IPS-15b (cell line): Measurements from ENCODE around the gene NUP98.

ENCODE experiments used
- H3K27me3 ChIP-seq: one replicate; pipeline ENCODE4 v1.6.1; 2013; ENCODE audit warnings: low read length; ENCODE audit not compliant: control insufficient read depth, insufficient read depth
- H3K36me3 ChIP-seq: one replicate; pipeline ENCODE4 v1.6.1; 2013; ENCODE audit warnings: low read length; ENCODE audit not compliant: control insufficient read depth, insufficient read depth
- H3K4me1 ChIP-seq: one replicate; pipeline ENCODE4 v1.6.1; 2013; ENCODE audit warnings: mild to moderate bottlenecking, low read length; ENCODE audit not compliant: control insufficient read depth, insufficient read depth
- H3K4me3 ChIP-seq: one replicate; pipeline ENCODE4 v1.5.1; 2013; ENCODE audit warnings: low read depth, low read length
- H3K9ac ChIP-seq: one replicate; pipeline ENCODE4 v1.6.1; 2013; ENCODE audit warnings: low read depth, mild to moderate bottlenecking, low read length
- H3K9me3 ChIP-seq: one replicate; pipeline ENCODE4 v1.6.1; 2013; ENCODE audit warnings: mild to moderate bottlenecking, low read length; ENCODE audit not compliant: control insufficient read depth, insufficient read depth

NUP98 gene

DNA sequence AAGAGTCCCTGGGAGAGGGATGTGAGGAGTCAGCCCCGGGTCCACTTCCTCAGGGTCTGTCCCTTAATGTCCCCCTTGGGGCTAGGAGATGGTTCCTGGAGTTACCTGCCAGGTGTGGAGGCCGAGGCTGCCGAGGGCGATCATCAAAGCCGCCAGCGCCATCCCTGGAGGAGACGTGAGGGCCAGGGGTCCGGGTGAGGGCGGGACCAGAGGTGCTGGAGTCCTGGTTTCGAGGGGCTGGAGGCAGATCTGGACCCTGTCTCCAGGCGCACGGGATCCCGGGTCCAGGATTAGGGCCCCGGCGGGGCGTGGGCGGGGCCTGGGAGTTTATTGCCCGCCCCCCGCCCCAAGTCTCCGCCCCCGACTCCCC, 155.7 kb downstream of the NUP98 start, which contains the start of gene ART5:
TSS of gene ART5 (minus strand) at position 292 of the 370 bp plus-strand sequence. CDS start at position 162, 130 bp downstream.
- H3K36me3 ChIP-seq, result no peaks in the 10 kb centered on the region
- H3K9ac ChIP-seq, result peak within 1 kb of the TSS; percentile 70
- peaks cover 2% of the 10 kb centered on the region for H3K4me1 ChIP-seq
- peak within 1 kb of the TSS; percentile 79 for H3K4me3 ChIP-seq
- peaks cover 6% of the 10 kb centered on the region for H3K27me3 ChIP-seq
- H3K9me3 ChIP-seq, result no peaks in the 10 kb centered on the region

DNA sequence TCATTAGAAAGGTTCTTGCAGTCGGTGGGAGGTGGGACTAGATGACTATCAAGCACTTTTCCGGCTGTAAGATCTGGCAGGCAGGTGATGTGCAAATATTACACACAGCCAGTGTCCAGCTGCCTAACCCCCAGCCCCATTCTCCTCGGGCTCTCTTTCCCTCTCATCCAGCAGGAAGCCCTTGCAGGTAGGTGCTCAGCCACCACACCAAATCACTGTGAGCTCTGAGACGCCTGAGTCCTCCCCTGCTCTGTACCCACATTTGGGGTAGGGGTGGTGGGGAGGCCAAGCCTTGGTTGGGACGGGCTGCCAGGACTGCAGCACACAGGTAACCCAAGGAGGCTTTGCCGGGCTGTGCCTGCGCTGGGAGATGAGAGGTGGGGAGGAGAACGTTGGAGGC, 156.2 kb downstream of the NUP98 start:
- Histone ChIP-seq H3K4me1 (peaks cover 2% of the 10 kb centered on the region), H3K4me3 (peak overlapping the region; percentile 79), H3K36me3 (no peaks in the 10 kb centered on the region), H3K9ac (peak overlapping the region; percentile 24), H3K27me3 (peaks cover 6% of the 10 kb centered on the region), H3K9me3 (no peaks in the 10 kb centered on the region)

DNA sequence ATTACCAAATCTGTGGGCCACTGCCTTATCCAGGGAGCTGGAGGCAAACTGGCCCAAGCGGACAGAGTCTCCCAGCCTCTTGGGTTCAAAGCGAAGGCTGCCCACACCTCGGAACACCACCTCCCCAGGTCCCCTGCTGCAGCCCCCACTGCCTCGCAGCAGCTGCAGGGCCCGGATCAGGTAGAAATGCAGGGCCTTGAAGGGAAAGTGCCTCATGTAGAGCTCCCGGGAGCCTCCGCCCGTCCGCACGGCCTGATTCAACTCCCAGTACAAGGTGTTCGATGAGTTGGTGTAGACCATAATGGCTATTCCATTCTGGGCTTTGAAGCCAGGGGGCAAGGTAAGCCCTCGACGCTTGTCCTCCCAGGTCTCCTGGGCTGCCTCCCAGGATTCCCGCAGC, 157.5 kb downstream of the NUP98 start:
- H3K27me3 ChIP-seq, result peaks cover 6% of the 10 kb centered on the region
- H3K9ac ChIP-seq, result no peak overlapping the region
- no peak overlapping the region for H3K4me3 ChIP-seq
- H3K4me1 ChIP-seq, result peaks cover 2% of the 10 kb centered on the region
- H3K9me3 ChIP-seq, result no peaks in the 10 kb centered on the region
- H3K36me3 ChIP-seq, result no peaks in the 10 kb centered on the region

DNA sequence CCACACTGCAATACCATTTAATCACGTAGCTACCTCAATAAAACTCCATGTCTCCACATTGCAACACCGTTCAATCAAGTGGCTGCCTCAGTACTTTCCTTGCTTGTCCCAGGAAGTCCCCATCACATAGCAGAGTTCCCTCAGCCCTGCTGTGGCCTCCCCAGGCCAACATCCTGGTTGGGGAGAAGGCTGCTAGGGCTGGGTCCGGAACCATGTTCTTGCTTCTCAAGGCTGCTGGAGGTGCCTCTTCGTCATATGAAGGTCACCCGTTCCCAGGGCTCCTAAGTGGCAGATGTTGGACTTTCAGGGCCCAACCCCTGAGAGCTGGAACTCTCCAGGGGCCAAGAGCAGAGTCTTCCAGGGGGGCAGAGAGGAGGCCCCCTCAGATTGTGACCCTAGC, 158.8 kb downstream of the NUP98 start:
- Histone ChIP-seq H3K27me3 (peaks cover 6% of the 10 kb centered on the region), H3K4me3 (no peak overlapping the region), H3K9me3 (no peaks in the 10 kb centered on the region), H3K36me3 (no peaks in the 10 kb centered on the region), H3K4me1 (peaks cover 2% of the 10 kb centered on the region), H3K9ac (no peak overlapping the region)

DNA sequence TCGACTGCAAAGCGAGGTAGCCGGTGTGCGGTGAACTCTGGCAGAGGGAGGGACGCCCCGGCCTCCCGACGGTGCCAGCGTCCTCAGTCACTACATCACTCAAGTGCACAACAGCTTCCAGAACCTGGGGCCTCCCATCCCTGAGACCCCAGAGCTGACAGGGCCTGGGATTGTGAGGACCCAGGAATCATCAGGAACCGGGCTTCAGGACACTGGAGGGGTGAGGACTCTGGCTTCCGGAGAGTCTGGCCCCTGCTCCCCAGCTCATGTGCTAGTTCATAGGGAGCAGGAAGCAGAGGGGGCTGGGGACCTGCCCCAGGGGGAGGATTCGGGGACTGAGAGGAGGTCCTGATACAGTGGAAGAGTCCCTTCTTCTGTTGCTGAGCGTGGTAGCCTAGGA, 160.2 kb downstream of the NUP98 start:
- Histone ChIP-seq H3K9me3 (no peaks in the 10 kb centered on the region), H3K4me1 (peaks cover 2% of the 10 kb centered on the region), H3K27me3 (peaks cover 6% of the 10 kb centered on the region), H3K36me3 (no peaks in the 10 kb centered on the region), H3K4me3 (no peak overlapping the region), H3K9ac (no peak overlapping the region)

DNA sequence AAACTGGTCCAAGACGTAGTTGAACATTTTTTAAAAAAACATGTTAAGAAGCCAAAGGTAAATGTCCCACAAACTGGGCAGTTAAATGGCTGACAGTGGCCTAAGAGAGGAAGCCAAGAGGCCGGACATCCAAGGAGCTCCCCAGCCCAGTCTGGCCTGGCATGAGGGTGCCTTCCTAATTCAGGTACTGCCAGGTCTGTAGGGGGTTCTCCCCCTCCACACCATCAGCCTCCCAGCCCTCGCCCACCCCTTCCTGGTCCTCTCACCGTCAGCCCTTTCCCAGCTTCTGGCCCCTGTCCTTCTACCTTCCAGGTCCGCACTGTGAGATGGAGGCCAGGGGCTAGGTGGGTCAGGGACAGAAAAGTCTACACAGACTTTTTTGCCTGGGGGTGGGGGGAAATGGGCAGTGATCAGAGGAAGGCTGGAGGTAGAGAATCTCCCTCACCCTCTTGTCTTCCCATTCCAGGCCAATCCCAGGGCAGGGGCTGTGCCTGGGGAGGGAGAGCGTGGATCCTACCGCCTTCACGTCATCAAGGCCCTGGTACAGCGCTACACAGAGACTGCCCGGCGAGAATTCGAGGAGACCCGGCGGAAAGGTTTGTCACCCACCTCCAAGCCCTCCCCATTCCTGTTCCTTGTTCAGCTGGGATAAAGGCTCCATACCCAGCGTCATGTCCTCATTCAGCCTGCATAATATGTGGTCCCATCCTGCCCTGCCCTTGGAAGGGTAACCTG, 161.5 kb downstream of the NUP98 start:
- H3K9ac ChIP-seq, result no peak overlapping the region
- no peaks in the 10 kb centered on the region for H3K4me1 ChIP-seq
- H3K4me3 ChIP-seq, result no peak overlapping the region
- H3K9me3 ChIP-seq, result no peaks in the 10 kb centered on the region
- H3K27me3 ChIP-seq, result no peaks in the 10 kb centered on the region
- no peaks in the 10 kb centered on the region for H3K36me3 ChIP-seq

DNA sequence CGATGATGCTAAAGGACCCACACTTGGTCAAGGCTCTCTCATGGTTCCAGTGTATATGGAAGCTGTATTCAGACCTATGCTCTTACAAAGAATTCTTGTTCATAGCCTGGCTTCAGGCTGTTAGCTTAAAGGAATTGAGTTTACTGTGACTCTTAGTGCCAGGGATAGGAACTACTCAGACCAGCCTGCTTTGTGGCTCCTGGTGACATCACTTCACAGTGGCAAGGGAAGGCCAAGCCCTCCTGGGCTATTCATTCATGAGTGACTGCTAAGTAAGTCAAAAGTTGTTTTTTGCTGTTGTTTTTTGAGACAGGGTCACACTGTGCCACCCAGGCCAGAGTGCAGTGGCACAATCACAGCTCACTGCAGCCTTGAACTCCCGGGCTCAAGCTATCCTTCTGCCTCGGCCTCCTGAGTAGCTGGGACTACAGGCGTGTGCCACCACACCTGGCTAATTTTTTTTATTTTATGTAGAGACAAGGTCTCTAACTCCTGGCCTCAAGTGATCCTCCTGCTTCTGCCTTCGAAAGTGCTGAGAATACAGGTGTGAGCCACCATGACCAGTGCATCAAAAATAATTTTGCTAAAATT, 165.2 kb downstream of the NUP98 start:
- Histone ChIP-seq H3K9ac (no peak overlapping the region), H3K9me3 (no peaks in the 10 kb centered on the region), H3K27me3 (no peaks in the 10 kb centered on the region), H3K4me3 (no peak overlapping the region), H3K4me1 (no peaks in the 10 kb centered on the region), H3K36me3 (no peaks in the 10 kb centered on the region)

DNA sequence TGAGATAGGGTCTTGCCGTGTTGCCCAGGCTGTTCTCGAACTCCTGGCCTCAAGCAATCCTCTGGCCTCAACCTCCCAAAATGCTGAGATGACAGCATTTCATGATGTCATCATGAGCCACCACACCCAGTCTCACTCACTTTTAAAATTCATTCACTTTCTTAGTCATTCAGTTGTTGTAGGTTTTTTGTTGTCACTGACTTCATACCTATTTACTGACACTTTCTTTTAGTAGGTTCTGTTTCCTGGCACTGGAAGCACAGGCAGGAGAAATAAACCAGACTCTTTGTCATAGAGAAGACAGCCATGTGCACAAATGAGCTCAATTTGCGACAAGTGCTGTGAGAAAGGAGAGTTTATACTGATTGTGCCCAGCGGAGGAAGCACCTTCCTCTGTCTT, 166.0 kb downstream of the NUP98 start:
- no peak overlapping the region for H3K4me3 ChIP-seq
- no peaks in the 10 kb centered on the region for H3K36me3 ChIP-seq
- H3K4me1 ChIP-seq, result no peaks in the 10 kb centered on the region
- H3K9ac ChIP-seq, result no peak overlapping the region
- H3K27me3 ChIP-seq, result no peaks in the 10 kb centered on the region
- no peaks in the 10 kb centered on the region for H3K9me3 ChIP-seq

DNA sequence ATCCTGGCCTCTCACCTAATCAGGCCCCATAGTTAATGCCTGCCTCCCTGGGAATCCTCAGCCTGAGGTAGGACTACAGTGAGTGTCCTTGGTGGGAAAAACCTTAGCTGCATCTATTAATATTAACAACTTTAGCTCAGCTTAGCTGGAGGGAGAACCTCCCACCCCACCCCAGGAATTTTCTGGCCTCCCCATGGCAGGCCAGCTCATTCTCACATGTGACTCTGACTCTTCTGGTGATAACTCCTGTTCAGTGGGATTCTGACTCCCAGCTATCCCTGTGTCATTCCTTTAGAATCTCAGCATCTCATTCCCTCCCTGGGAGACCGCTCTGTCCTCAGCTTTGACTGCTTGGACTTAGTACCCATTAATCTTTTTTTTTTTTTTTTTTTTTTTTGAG, 170.1 kb downstream of the NUP98 start:
- no peak overlapping the region for H3K4me3 ChIP-seq
- no peaks in the 10 kb centered on the region for H3K9me3 ChIP-seq
- no peaks in the 10 kb centered on the region for H3K4me1 ChIP-seq
- H3K9ac ChIP-seq, result no peak overlapping the region
- H3K27me3 ChIP-seq, result no peaks in the 10 kb centered on the region
- H3K36me3 ChIP-seq, result no peaks in the 10 kb centered on the region

DNA sequence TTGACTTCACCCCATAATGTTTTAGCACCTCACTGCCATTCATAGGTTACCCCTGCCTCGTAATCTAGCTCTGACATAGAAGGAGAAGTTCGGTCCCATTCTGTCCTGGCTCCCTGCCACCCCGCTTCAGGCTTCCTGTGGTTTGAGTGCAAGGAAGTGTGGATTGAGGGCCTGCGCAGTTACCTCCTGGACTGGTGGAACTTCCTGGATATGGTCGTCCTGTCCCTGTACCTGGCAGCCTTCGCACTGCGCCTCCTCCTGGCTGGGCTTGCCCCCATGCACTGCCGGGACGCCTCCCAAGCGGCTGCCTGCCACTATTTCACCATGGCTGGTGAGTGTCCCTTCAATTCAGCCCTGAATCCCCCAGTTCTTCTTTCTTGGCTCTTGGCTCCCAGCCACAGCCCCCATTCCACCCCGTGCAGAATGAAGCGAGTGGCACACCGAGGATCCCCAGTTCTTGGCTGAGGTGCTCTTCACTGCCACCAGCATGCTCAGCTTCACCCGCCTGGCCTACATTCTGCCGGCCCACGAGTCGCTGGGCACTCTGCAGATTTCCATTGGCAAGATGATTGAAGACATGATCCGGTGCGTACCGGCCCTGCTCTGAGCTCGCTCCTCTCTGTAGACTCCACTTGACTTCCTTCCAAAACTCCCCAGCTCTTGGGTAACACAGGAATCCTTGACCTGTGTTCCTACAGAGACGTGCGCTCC, 170.9 kb downstream of the NUP98 start:
- H3K9ac ChIP-seq, result no peak overlapping the region
- no peaks in the 10 kb centered on the region for H3K4me1 ChIP-seq
- H3K27me3 ChIP-seq, result no peaks in the 10 kb centered on the region
- no peak overlapping the region for H3K4me3 ChIP-seq
- no peaks in the 10 kb centered on the region for H3K36me3 ChIP-seq
- H3K9me3 ChIP-seq, result no peaks in the 10 kb centered on the region
